HG02840 (cell line): ENCODE results near the gene ZMIZ2.
"Not testable (repeated sequence)": the region's sequence is repeated elsewhere in the genome, so short reads cannot be mapped to it uniquely, and the experiment has no call there.

Source experiments
- ATAC-seq: cut with Tn5 transposase; IDR thresholded peaks from one replicate; pipeline ENCODE4 v1.9.1; 2021; ENCODE audit warnings: mild to moderate bottlenecking, moderate library complexity, moderate number of reproducible peaks; ENCODE audit not compliant: unreplicated experiment, low FRiP score

The ZMIZ2 gene

GRCh38 chr7:44797329-44798258 is 48.9 kb downstream of the ZMIZ2 start:
- ATAC-seq = peak; percentile 39

GRCh38 chr7:44798649-44799305 is 50.1 kb downstream of the ZMIZ2 start:
- no peak for ATAC-seq

- ATAC-seq = no peak
These were observed 51.3 kb downstream of the ZMIZ2 start for GRCh38 chr7:44799939-44800338.

- no peak for ATAC-seq
These were observed 53.2 kb downstream of the ZMIZ2 start for GRCh38 chr7:44801890-44802289.

- no peak for ATAC-seq
These were observed 53.9 kb downstream of the ZMIZ2 start for GRCh38 chr7:44802418-44803025.

GRCh38 chr7:44803828-44804519 is 55.3 kb downstream of the ZMIZ2 start:
- ATAC-seq = not testable (repeated sequence)

GRCh38 chr7:44805950-44806349 is 57.3 kb downstream of the ZMIZ2 start:
- no peak for ATAC-seq

GRCh38 chr7:44808914-44809393 is 60.3 kb downstream of the ZMIZ2 start:
- no peak for ATAC-seq

GRCh38 chr7:44811093-44811492 is 62.4 kb downstream of the ZMIZ2 start:
- ATAC-seq = no peak

GRCh38 chr7:44811571-44811970 is 62.9 kb downstream of the ZMIZ2 start:
- ATAC-seq = no peak

GRCh38 chr7:44814919-44815318 is 66.3 kb downstream of the ZMIZ2 start:
- no peak for ATAC-seq

GRCh38 chr7:44819292-44819691 is 70.6 kb downstream of the ZMIZ2 start:
- no peak for ATAC-seq
